ENCODE data around the gene SSBP4.

Gene SSBP4

DNA sequence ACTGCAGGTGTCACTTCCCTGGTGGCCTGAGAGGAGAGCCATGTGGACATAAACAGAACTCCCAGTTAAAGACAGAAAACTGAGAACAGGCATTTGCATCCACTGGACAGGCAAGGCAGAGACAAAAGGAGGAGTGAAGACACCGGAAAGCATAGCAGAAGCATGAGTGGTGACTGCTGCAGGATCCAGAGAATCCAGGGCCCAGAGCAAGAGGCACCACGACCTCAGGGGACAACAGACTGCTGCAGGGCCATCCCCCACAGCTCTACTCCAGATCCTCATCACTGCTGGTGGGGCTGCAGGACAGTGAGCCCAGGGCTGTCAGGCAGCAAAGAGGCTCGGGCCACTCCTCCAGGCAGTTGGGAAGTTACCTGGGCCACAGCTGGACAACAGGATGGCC is 33.2 kb downstream of the SSBP4 start:
- TF ChIP-seq, protein P1, sequence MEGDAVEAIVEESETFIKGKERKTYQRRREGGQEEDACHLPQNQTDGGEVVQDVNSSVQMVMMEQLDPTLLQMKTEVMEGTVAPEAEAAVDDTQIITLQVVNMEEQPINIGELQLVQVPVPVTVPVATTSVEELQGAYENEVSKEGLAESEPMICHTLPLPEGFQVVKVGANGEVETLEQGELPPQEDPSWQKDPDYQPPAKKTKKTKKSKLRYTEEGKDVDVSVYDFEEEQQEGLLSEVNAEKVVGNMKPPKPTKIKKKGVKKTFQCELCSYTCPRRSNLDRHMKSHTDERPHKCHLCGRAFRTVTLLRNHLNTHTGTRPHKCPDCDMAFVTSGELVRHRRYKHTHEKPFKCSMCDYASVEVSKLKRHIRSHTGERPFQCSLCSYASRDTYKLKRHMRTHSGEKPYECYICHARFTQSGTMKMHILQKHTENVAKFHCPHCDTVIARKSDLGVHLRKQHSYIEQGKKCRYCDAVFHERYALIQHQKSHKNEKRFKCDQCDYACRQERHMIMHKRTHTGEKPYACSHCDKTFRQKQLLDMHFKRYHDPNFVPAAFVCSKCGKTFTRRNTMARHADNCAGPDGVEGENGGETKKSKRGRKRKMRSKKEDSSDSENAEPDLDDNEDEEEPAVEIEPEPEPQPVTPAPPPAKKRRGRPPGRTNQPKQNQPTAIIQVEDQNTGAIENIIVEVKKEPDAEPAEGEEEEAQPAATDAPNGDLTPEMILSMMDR (IDR thresholded peaks at IDR 0.05; ENCODE audit: low read depth, low read length), result no peak
- H3K4me3 ChIP-seq (ENCODE audit: low read depth, low read length), result no peak overlapping the region

DNA sequence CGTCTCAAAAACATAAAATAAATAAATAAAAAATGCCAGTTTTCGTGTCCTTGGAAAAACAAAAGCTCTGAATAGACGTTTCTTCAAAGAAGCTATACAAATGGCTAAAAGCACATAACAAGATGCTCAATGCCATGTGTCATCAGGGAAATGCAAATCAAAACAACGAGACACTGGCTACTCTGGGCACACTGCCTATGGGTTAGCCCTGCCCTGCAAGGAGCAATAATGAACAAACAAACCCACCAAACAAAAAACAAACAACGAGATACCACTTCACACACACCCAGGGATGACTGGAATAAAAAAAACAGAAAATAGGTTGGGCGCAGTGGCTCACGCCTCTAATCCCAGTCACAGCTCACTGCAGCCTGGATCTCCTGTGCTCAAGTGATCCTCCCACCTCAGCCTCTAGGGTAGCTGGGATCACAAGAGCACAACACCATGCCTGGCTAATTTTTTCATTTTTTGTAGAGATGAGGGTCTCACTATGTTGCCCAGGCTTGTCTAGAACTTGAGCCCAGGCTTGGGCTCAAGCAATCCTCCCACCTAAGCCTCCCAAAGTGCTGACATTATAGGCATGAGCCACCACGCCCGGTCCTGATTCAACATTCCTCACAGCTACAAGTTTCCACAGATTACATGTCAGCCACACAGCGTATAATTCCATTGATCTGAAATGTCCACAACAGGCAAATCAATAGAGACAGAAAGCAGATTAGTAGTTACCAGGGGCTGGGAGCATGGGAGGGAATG is 34.2 kb downstream of the SSBP4 start:
- TF ChIP-seq, protein P1 (IDR thresholded peaks at IDR 0.05; ENCODE audit: low read depth, low read length), result no peak

DNA sequence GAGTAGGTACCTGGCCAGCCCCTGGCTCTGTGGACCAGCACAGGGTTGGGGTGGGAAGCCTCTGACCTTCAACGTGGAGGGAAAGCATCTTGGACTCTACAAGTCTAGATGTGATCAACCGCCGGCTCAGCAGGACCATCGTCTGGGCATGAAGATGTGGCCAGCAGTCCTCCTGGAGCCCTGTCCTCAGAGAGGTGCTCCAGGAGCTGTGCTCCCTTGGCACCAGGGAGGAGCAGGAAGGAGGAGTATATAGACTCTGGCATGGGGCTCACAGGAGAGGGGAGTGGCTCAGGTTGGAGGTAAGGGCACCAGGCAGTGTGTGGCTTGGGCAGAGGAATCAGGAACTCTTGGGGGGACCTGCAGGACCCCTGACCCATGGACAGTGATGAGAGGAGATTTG is 37.1 kb downstream of the SSBP4 start:
- TF ChIP-seq, protein P1 (IDR thresholded peaks at IDR 0.05; ENCODE audit: low read depth, low read length), result no peak

More for the DNA sequence above, 34.2 kb downstream of the SSBP4 start:
- H3K4me3 ChIP-seq (ENCODE audit: low read depth, low read length), result no peak overlapping the region

DNA sequence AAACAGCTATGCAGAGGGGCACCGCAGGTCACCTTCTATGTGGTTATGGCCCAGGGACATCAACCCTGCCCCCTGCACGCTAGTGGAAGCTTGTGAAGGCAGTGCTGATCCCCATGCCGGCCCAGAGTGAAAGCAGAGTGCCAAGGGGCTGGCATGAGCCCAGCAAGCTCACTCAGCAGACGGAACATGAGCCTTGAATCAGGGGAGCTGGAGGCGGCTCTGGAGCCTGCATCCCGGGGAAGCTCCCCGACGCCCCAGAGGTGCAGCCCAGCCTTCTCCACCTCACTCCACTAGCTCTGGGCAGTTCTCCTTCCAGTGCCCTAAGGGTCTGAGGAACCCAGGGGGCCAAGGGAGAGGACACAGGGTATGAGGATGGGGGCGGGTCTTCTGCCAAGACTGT is 37.8 kb downstream of the SSBP4 start:
- H3K4me3 ChIP-seq (ENCODE audit: low read depth, low read length), result no peak overlapping the region
- TF ChIP-seq, protein P1 (IDR thresholded peaks at IDR 0.05; ENCODE audit: low read depth, low read length), result no peak

More for the DNA sequence above, 37.1 kb downstream of the SSBP4 start:
- no peak overlapping the region for H3K4me3 ChIP-seq (ENCODE audit: low read depth, low read length)

DNA sequence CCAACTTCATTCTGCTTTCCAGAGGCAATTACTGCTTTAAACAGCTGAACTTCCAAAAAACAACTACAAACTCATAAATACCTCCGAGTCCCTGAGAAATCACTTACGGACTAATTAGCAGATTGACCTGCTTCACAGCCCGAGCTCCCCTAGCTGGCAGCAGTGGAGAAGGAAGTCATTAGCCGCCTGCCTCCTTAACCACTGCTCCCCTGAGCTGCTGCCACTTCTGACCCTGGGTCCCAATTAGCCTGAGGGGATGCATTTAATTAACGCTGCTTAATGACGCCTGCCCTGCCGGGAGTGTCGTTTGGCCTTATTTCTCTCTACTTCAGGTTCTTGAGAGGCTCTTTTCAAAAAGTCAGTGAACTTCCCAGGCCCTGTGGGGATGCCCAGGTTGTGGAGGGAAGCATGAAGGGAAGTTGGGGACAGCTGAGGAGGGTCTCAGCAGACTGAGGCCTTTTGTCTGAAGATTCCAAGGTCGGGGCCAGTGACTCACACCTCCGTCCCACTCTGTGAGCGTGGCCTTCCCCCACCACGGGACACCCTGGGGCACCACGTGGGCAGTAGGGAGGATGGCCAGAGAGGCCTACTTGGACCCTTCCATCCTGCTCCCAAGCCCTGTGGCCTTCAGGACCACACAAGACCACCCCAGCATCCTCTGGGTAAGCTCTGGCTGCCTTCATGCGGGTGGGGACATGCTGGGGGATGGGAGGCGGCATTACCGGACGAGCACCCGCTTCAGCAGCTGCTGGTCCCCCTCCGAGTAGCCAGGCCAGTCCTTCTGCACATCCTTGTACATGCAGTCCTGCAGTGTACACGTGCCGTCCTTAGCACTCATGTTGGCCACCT is 38.5 kb downstream of the SSBP4 start:
- H3K4me3 ChIP-seq (ENCODE audit: low read depth, low read length), result no peak overlapping the region
- TF ChIP-seq, protein P1 (IDR thresholded peaks at IDR 0.05; ENCODE audit: low read depth, low read length), result no peak

DNA sequence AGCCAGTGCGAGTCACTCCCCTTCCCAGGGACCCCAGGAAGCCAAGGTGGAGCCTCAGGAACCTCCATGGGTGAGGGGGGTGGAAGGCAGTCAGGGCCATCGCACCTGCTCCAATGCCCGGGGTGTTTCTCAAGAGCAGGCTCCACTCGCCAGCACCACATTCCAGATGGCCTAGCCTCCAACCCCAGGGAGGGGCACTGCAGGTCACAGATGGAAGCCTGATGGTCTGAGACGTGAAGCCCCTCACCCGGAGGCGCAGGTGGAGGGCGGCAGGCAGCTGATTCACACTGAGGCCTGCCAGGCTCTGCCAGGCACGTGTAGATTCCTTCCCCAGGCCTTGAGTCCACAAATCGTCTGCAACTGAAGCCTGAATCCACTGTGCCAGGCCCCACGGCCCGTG is 41.7 kb downstream of the SSBP4 start:
- TF ChIP-seq, protein P1 (IDR thresholded peaks at IDR 0.05; ENCODE audit: low read depth, low read length), result no peak
- H3K4me3 ChIP-seq (ENCODE audit: low read depth, low read length), result no peak overlapping the region

DNA sequence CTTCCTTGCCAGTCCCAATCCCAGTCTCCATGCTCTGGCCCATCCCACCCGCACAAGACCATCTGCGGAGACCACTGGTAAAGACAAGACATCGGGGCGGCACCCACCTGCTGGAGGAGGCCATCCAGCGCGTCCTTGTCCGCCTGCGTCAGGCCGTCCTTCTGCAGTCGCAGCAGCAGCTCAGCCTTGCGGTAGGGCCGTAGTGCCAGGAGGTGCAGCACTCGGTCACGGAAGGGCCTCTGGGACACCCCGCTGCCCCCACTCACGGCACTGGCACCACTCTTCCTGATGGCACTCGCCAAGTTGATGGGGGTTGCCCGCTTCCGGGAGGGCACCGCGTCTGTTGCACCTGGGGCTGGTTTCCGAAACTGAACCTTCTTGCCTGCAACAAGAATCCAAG is 42.3 kb downstream of the SSBP4 start:
- TF ChIP-seq, protein P1 (IDR thresholded peaks at IDR 0.05; ENCODE audit: low read depth, low read length), result no peak
- no peak overlapping the region for H3K4me3 ChIP-seq (ENCODE audit: low read depth, low read length)
